DOHH2 (cell line): ENCODE results near the gene CTNNBIP1.

Experiments used
- H3F3A ChIP-seq: fragments of 200-600 bp; sonication (generic), shearing (Covaris generic); 2 replicates; pipeline ENCODE4 v1.6.0; 2016; ENCODE audit warnings: antibody characterized with exemption, mild to moderate bottlenecking; ENCODE audit not compliant: control insufficient read depth, insufficient read depth
- H3K27ac ChIP-seq: fragments of 200-600 bp; sonication (generic); 2 replicates; pipeline ENCODE4 v1.5.1; 2014; ENCODE audit warnings: low read depth, mild to moderate bottlenecking, low read length, moderate library complexity
- H3K27me3 ChIP-seq: fragments of 200-600 bp; sonication (generic); 2 replicates; pipeline ENCODE4 v1.6.1; 2014; ENCODE audit warnings: mild to moderate bottlenecking, low read length, mixed read lengths; ENCODE audit not compliant: control insufficient read depth
- H3K36me3 ChIP-seq: fragments of 200-600 bp; sonication (generic); 2 replicates; pipeline ENCODE4 v1.6.1; 2014; ENCODE audit warnings: mild to moderate bottlenecking, low read length, moderate library complexity, mixed read lengths; ENCODE audit not compliant: control insufficient read depth
- H3K4me1 ChIP-seq: fragments of 200-600 bp; sonication (generic); 2 replicates; pipeline ENCODE4 v1.6.1; 2014; ENCODE audit warnings: mild to moderate bottlenecking, low read length, mixed read lengths; ENCODE audit not compliant: control insufficient read depth
- H3K4me2 ChIP-seq: fragments of 200-600 bp; sonication (generic); 2 replicates; pipeline ENCODE4 v1.6.0; 2014; ENCODE audit warnings: mild to moderate bottlenecking, low read length, moderate library complexity
- H3K4me3 ChIP-seq: fragments of 200-600 bp; sonication (generic); 2 replicates; pipeline ENCODE4 v1.5.1; 2014; ENCODE audit warnings: mild to moderate bottlenecking, low read length, mixed read lengths
- H3K79me2 ChIP-seq: fragments of 200-600 bp; sonication (generic); 2 replicates; pipeline ENCODE4 v1.6.1; 2014; ENCODE audit warnings: mild to moderate bottlenecking, low read length, mixed read lengths; ENCODE audit not compliant: control insufficient read depth
- H3K9me2 ChIP-seq: fragments of 200-600 bp; sonication (generic); replicated peaks from 2 replicates; pipeline ENCODE4 v1.6.1; 2014; ENCODE audit warnings: mild to moderate bottlenecking, low read length, mixed read lengths; ENCODE audit not compliant: control insufficient read depth
- H3K9me3 ChIP-seq: fragments of 200-600 bp; sonication (generic); 2 replicates; pipeline ENCODE4 v1.6.1; 2014; ENCODE audit warnings: antibody characterized with exemption, low read length, mixed read lengths; ENCODE audit not compliant: control insufficient read depth, insufficient read depth
- H4K20me1 ChIP-seq: fragments of 200-600 bp; sonication (generic); 2 replicates; pipeline ENCODE4 v1.6.0; 2014; ENCODE audit warnings: low read depth, mild to moderate bottlenecking, antibody characterized with exemption, low read length, moderate library complexity; ENCODE audit not compliant: control insufficient read depth, insufficient read depth
- CTCF ChIP-seq: fragments of 200-600 bp; sonication (generic); IDR thresholded peaks from one replicate; pipeline ENCODE4 v1.5.1; 2014; ENCODE audit warnings: antibody characterized with exemption, mild to moderate bottlenecking, low read depth, low read length; ENCODE audit not compliant: poor library complexity, severe bottlenecking
- EZH2phosphoT487 ChIP-seq: fragments of 200-600 bp; sonication (generic); IDR thresholded peaks from 2 replicates; pipeline ENCODE4 v1.6.1; 2017; ENCODE audit warnings: borderline replicate concordance, mild to moderate bottlenecking, antibody characterized with exemption, low read length, moderate library complexity, mixed read lengths

The CTNNBIP1 gene

GRCh38 chr1:9811239-9811966 is 98.7 kb downstream of the CTNNBIP1 start:
- Histone ChIP-seq H3K27ac (no peak overlapping the region), H3K79me2 (peaks cover 99% of the 10 kb centered on the region), H4K20me1 (peaks cover 13% of the 10 kb centered on the region)

GRCh38 chr1:9809100-9809510 is 101.0 kb downstream of the CTNNBIP1 start:
- H3K9me3 ChIP-seq = no peaks in the 10 kb centered on the region
- no peaks in the 10 kb centered on the region; the same call in none of the 2 replicates for H3F3A ChIP-seq
- no peak overlapping the region for H3K4me3 ChIP-seq
- peaks cover 44% of the 10 kb centered on the region for H3K36me3 ChIP-seq
- peaks cover 99% of the 10 kb centered on the region for H3K79me2 ChIP-seq
- H3K4me2 ChIP-seq = no peak overlapping the region
- no peak overlapping the region for H3K27ac ChIP-seq
- no peaks in the 10 kb centered on the region for H3K9me2 ChIP-seq
- peaks cover 83% of the 10 kb centered on the region for H3K4me1 ChIP-seq
- no peak for TF ChIP-seq CTCF
- no peak for TF ChIP-seq EZH2phosphoT487
- H4K20me1 ChIP-seq = peaks cover 9% of the 10 kb centered on the region
- H3K27me3 ChIP-seq = no peaks in the 10 kb centered on the region

More at GRCh38 chr1:9811239-9811966, 98.7 kb downstream of the CTNNBIP1 start:
- Histone ChIP-seq H3K36me3 (peaks cover 53% of the 10 kb centered on the region), H3K4me1 (peaks cover 89% of the 10 kb centered on the region), H3K9me3 (no peaks in the 10 kb centered on the region), H3F3A (peaks cover 6% of the 10 kb centered on the region), H3K27me3 (no peaks in the 10 kb centered on the region), H3K4me2 (no peak overlapping the region), H3K4me3 (no peak overlapping the region), H3K9me2 (no peaks in the 10 kb centered on the region)
- TF ChIP-seq CTCF (no peak), EZH2phosphoT487 (no peak)

GRCh38 chr1:9808459-9808858 is 101.6 kb downstream of the CTNNBIP1 start:
- H3K4me2 ChIP-seq = no peak overlapping the region

More at GRCh38 chr1:9808459-9808858, 101.6 kb downstream of the CTNNBIP1 start:
- no peak overlapping the region for H3K4me3 ChIP-seq
- H3K27ac ChIP-seq = no peak overlapping the region
- no peak for TF ChIP-seq EZH2phosphoT487
- TF ChIP-seq CTCF = no peak
- H3K79me2 ChIP-seq = peaks cover 99% of the 10 kb centered on the region
- H4K20me1 ChIP-seq = peaks cover 9% of the 10 kb centered on the region
- H3F3A ChIP-seq = no peaks in the 10 kb centered on the region; the same call in none of the 2 replicates
- H3K4me1 ChIP-seq = peaks cover 77% of the 10 kb centered on the region
- H3K27me3 ChIP-seq = no peaks in the 10 kb centered on the region
- H3K9me3 ChIP-seq = no peaks in the 10 kb centered on the region
- H3K9me2 ChIP-seq = no peaks in the 10 kb centered on the region
- H3K36me3 ChIP-seq = peaks cover 42% of the 10 kb centered on the region
